Measurements from ENCODE around the gene NGB.
"Not testable (repeated sequence)": the region's sequence is repeated elsewhere in the genome, so short reads cannot be mapped to it uniquely, and the experiment has no call there.

Gene NGB

GRCh38 chr14:77290705-77291104 lies 19.7 kb upstream of the NGB start:
- no peak for DNase-seq

- no peak for DNase-seq
Measured at GRCh38 chr14:77286576-77286975, 15.6 kb upstream of the NGB start.

DNA sequence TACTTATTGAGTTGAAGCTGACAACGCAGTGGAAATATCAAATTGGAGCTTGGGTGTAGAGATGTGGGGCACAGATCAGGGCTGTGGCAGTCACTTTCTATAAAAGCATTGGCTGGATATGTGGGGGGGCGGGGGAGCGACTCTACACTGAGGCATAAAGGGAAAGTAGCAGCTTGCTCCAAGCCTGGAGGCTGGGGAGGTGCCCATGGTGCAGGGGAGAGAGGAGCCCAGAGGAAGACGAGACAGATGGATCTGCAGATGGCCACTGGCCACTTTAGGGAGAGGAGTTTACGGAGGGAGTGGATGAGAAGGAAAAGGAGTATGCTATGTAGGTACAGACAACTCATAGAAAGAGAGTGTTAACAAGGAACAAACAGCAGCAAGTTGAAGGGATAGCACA lies 13.5 kb upstream of the NGB start:
- no peak for DNase-seq

DNA sequence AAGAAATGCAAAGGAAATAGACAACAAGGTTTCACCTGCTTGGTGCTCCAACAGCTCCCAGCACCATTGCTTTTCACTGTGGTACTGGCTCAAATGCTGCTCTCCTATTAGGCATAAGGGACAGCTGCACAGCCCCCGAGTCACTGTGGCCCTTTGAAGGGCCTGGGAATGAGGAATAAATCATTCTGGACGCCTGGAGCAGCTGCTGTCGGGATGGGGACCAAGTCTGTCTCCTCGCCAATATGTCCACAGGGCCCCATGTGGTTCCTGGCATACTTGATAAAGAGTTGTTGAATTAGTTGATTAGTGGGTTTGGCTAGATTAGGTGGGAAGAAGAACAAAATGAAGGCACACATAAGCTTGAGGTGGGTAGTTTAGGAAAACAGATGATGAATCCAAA lies 13.1 kb upstream of the NGB start:
- DNase-seq = no peak

DNA sequence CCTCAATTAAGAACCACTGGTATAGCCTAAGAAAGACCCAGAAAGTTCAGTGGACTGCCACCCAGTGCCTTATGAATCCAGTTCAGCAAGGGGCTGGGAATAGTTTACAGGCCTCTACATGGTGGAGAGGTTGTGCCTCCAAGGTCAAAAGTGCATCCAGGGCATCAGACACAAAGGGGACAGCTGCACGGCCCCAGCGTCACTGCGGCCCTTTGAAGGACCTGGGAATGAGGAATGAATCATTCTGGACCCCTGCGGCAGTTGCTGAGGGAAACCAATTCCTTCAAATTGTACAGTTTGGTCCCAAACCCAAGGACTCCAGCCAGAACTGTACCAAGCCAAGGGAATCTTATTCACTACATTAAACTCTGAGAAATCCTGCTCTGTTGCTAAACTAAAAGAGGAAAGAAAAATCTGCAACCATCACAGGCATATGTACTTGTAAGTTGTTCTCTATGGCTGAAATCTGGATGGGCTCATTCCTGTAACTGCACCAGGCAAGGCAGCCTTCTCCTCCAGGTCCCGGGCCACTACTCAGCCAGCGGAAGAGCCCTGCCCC lies 10.9 kb upstream of the NGB start:
- no peak for DNase-seq

DNA sequence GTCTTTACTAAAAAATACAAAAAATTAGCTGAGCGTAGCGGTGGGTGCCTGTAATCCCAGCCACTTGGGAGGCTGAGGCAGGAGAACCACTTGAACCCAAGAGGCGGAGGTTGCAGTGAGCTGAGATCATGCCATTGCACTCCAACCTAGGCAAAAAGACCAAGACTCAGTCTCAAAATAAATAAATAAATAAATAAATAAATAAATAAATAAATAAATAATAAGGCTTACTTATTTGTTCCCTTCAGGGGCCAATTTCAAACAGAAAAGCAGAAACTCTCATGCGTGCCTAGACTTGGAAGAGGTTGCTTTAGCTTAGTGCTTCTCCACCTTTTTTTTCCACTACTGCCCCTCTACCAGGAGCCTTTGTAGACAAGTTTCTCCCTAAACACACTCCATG lies 9.9 kb upstream of the NGB start:
- not testable (repeated sequence) for DNase-seq

DNA sequence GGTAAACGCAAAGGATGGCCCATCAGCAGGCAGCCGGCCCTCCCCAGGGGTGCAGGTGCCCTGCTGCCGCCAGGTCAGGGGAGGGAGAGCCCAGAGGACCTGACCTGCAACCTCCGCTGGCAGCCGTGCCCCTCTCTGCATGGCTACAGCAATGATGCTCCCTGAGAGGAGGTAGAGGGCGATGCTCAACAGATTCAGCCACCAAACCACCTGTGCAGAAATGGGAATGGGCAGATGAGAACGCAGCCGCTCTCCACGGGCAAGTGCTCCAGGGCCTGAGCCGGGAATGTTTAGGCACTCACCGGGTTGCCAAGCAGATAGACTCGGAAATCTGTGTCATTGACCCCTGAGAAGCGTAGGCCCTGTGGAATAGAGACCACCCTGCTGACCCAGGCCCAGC lies 8.7 kb upstream of the NGB start:
- no peak for DNase-seq

- no peak for DNase-seq
Measured at GRCh38 chr14:77278461-77279230, 7.6 kb upstream of the NGB start.

DNA sequence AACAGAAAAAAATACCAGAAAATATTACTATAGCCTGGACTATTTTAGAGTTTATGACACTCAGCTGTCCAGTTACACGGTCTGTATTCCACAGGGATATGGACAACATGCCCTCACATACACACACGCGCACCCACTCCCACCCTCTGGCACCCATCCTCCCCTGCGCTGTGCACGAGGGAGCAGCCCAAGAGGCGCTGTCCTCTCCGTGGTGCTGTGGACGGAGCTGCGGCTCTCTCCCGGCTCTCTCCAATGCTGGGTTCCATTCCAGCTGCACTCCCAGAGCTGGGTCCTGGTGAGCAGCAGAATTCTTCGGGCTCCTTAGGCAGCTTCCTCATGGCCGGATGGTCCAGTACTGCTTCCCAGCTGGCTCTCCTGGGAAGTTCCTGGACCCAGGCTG lies 6.0 kb upstream of the NGB start:
- no peak for DNase-seq

GRCh38 chr14:77276295-77276935 lies 5.4 kb upstream of the NGB start:
- no peak for DNase-seq

- DNase-seq = no peak
Measured at GRCh38 chr14:77275601-77276017, 4.6 kb upstream of the NGB start.

- no peak for DNase-seq
Measured at GRCh38 chr14:77275041-77275580, 4.1 kb upstream of the NGB start.

DNA sequence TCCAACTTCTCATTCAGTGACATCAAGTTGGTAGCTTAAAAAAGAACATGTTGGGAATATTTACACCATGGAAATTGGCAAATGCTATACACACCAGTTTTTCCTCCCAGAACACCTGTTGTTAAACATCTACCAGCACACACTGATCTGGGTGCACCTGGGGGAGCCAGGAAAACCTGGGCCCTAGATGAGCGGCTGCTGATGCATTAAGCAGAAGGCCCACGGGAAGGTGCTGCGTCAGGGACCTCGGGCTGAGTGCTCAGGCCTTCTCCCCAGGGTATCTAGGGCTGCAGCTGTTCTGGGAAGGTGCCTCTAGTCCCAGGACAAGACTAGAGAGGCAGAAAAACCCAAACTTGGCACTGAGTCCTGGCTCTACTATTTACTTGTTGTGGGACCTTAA lies 2.8 kb upstream of the NGB start:
- no peak for DNase-seq

- DNase-seq = no peak
Measured at GRCh38 chr14:77272261-77272660, 1.3 kb upstream of the NGB start.

- peak in 1 of 2 experiments; percentile 48 for DNase-seq
Measured at GRCh38 chr14:77270361-77271112, 469 bp downstream of the NGB start.

- peak; percentile 27 to 58 for DNase-seq
Measured at GRCh38 chr14:77268989-77269600, 1.9 kb downstream of the NGB start.

DNA sequence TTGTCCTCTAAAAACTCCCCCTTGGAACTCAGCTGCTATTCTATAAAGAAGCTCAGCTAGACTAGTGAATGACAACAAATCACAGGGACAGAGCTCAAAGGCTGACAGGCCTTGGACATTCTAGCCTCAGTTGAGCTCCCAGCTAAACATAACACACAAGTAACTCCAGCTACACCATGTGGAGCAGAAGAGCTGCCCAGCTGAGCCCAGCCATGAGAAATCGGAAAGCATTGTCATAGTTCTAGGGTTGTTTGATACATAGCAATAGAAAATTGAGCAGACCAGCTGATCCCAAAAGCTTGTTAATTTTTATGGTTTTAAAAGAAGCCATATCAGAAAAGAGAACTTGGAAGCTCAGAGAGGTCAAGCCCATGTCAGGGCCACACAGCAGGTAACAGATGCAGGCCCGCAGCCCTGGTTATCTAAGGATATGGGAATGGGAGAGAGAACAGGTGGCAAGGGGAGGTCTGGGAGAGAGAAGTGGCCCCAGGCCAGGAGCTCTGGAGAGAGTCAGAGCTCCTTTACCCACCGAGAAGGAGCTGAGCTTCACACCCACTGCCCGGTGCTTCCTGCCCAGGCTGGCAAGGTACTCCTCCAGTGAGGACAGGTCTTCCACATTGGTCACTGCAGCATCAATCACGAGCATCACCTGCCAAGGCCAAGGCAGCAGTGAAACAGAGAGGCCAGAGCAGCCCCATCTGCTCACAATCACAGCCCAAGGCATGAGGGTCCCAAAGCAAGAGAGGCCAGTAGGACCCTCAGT lies 2.9 kb downstream of the NGB start:
- DNase-seq = no peak

DNA sequence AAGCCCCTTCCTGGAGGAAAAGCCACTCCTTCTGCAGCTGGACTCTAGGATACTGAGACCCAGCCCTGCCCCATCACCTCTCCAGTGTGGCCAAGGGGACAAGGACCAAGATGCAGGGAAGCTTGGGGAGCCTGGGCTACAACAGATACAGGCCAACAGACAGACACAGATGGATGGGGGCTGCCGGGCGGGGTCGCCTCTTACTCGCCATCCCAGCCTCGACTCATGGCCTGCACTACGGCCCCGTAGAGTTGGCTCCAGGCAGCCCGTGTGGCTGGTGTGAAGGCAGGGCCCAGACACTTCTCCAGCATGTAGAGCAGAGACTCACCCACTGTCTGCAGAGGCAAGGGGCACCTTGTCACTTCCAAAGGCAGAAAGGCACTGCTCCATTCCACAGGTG lies 4.7 kb downstream of the NGB start:
- DNase-seq = no peak

DNA sequence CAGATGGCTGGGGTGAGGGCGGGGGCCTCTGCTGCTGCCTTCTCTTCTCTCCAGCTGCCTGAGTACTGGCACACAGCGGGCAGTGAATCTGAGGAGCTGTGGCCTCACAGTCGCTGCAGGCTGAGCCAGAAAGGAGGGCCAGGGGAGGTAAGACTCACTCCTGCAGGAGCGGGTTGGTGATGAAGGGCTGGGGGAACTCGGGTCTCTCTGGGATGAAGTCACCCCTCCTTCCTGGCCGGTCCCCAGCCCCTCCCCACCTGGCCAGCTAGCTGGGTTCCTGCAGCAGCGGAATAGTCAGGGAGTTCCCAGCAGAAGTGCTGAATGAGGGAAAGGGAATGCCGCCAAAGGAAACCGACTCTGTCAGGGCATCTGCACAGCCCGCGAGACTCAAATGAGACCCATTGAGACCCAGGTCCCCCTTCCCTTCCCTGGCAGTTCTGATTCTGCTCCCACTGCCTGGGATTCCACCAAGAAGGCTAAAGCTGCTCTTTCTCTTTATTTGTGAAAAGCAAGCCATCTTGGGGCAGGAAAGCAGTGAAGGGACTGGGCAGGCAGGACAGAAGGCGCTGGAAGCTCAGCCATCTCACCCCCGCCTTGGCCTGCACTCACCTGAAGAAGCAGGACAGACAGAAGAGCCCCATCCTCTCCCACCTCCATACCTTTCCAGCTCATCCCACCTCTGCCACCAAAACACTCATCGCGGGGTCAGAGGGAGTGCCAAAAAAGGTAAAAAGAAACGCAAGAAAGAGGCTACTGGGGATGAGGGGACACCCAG lies 5.3 kb downstream of the NGB start:
- DNase-seq = no peak

- DNase-seq = no peak
Measured at GRCh38 chr14:77265187-77265515, 5.9 kb downstream of the NGB start.

- DNase-seq = no peak
Measured at GRCh38 chr14:77264466-77265186, 6.4 kb downstream of the NGB start.
